Daoy (cell line): Measurements from ENCODE around the gene ZNF385A. TPM values are rescaled to one million over a fixed set of nuclear protein-coding genes. Genes with fewer than 3 reads are reported as not detected.

ENCODE experiments used
- DNase-seq: peaks from one replicate; pipeline ENCODE4 v3.0.0-alpha.2; 2015; ENCODE audit warnings: low read depth
- total RNA-seq: library from RNA; depleted of rRNA; stranded (reverse); fragments of >200 nt; shearing (Covaris generic); gene quantifications from 2 replicates; pipeline ENCODE4 v1.2.3, GENCODE V29; 2014; rRNA removed

ZNF385A gene
- total RNA-seq, 1 experiment from 2014 or later = 0.34 TPM

GRCh38 chr12:54325442-54326109 lies 59.0 kb downstream of the ZNF385A start:
- peak; percentile 17 for DNase-seq

- DNase-seq = peak; percentile 98
Observed at GRCh38 chr12:54324617-54325441, 59.7 kb downstream of the ZNF385A start, which contains the start of gene COPZ1. COPZ1 (plus strand) TSS chr12:54325131; CDS start chr12:54325164, 33 bp downstream.

GRCh38 chr12:54321363-54321762 lies 63.2 kb downstream of the ZNF385A start:
- no peak for DNase-seq

Other genes starting within 250 kb of the ZNF385A start
- 67.7 and 71.6 TPM in 2 replicates for gene SMUG1, start 195.7 kb downstream of the ZNF385A start, total RNA-seq
- 44.9 and 64.3 TPM in 2 replicates for gene CBX5, start 104.6 kb downstream of the ZNF385A start, total RNA-seq
- gene HNRNPA1, start 104.0 kb downstream of the ZNF385A start, total RNA-seq = 499 and 609 TPM in 2 replicates
- not detected in 2 replicates for gene NFE2, start 83.7 kb downstream of the ZNF385A start, total RNA-seq
- gene COPZ1, start 59.6 kb downstream of the ZNF385A start, total RNA-seq = 116 and 151 TPM in 2 replicates
- gene GPR84, start 20.2 kb downstream of the ZNF385A start, total RNA-seq = not detected in 2 replicates
- 91.0 and 107 TPM in 2 replicates for gene ITGA5, start 34.5 kb upstream of the ZNF385A start, total RNA-seq
- gene GTSF1, start 88.9 kb upstream of the ZNF385A start, total RNA-seq = not detected in 2 replicates
- 0.11 and 0.83 TPM in 2 replicates for gene NCKAP1L, start 113.0 kb upstream of the ZNF385A start, total RNA-seq
- 0.23 and 1.3 TPM in 2 replicates for gene PDE1B, start 164.9 kb upstream of the ZNF385A start, total RNA-seq
- gene PPP1R1A, start 203.9 kb upstream of the ZNF385A start, total RNA-seq = not detected in 2 replicates